Smooth muscle cell (in vitro differentiated cells): ENCODE measurements around the gene DNM1. TPM values are rescaled to one million over a fixed set of nuclear protein-coding genes. Genes with fewer than 3 reads are reported as not detected.

Experiments
- DNase-seq: peaks from one replicate; lab custom pipeline; 2025; ENCODE audit not compliant: unreplicated experiment; lab: John Stamatoyannopoulos, UW
- H2AFZ ChIP-seq: fragments of 200-600 bp; sonication (generic); 2 replicates; pipeline ENCODE4 v1.6.0; 2016; ENCODE audit warnings: antibody characterized with exemption, low read depth, mild to moderate bottlenecking
- H3F3A ChIP-seq: fragments of 200-600 bp; sonication (generic); 2 replicates; pipeline ENCODE4 v1.6.0; 2017; ENCODE audit warnings: antibody characterized with exemption, low read depth
- H3K27ac ChIP-seq: fragments of 200-600 bp; sonication (generic); 2 replicates; pipeline ENCODE4 v1.5.1; 2016; ENCODE audit warnings: low read depth, mild to moderate bottlenecking
- H3K27me3 ChIP-seq: fragments of 200-600 bp; sonication (generic); 2 replicates; pipeline ENCODE4 v1.6.1; 2016; ENCODE audit warnings: low read depth, mild to moderate bottlenecking
- H3K36me3 ChIP-seq: fragments of 200-600 bp; sonication (generic); 2 replicates; pipeline ENCODE4 v1.5.1; 2016; ENCODE audit warnings: low read depth
- H3K4me1 ChIP-seq: fragments of 200-600 bp; sonication (generic); 2 replicates; pipeline ENCODE4 v1.5.1; 2016; ENCODE audit warnings: low read depth
- H3K4me2 ChIP-seq: fragments of 200-600 bp; sonication (generic); 2 replicates; pipeline ENCODE4 v1.6.0; 2016; ENCODE audit warnings: mild to moderate bottlenecking
- H3K4me3 ChIP-seq: fragments of 200-600 bp; sonication (generic); 2 replicates; pipeline ENCODE4 v1.5.1; 2016; ENCODE audit warnings: mild to moderate bottlenecking
- H3K79me2 ChIP-seq: fragments of 200-600 bp; sonication (generic); 2 replicates; pipeline ENCODE4 v1.6.0; 2016; ENCODE audit warnings: low read depth, mild to moderate bottlenecking
- H3K9ac ChIP-seq: fragments of 200-600 bp; sonication (generic); 2 replicates; pipeline ENCODE4 v1.6.0; 2016; ENCODE audit warnings: low read depth
- H3K9me3 ChIP-seq: fragments of 200-600 bp; sonication (generic); replicated peaks from 2 replicates; pipeline ENCODE4 v1.5.1; 2016; ENCODE audit warnings: low read depth
- H4K20me1 ChIP-seq: fragments of 200-600 bp; sonication (generic); 2 replicates; pipeline ENCODE4 v1.6.0; 2016; ENCODE audit warnings: low read depth
- WGBS: methylation state at CpG from one replicate; pipeline ENCODE4 v1.1.7; 2016; ENCODE audit warnings: low lambda C conversion rate; 5-methylcytosine and 5-hydroxymethylcytosine counted together
- polyA plus RNA-seq: library from polyadenylated mRNA; unstranded; fragments of >200 nt; fragmentation: Nextera tagmentation; extraction: Ambion mirVana; gene quantifications from 2 replicates; pipeline ENCODE4 v1.2.1, GENCODE V29; 2016
- total RNA-seq: library from RNA; depleted of rRNA; stranded (reverse); fragments of >200 nt; gene quantifications from 2 replicates; pipeline ENCODE4 v1.2.3, GENCODE V29; 2014
- TF ChIP-seq, protein P1 (sequence below): fragments of 200-600 bp; sonication (generic); IDR thresholded peaks from 2 replicates; pipeline ENCODE4 v1.5.1; 2017; ENCODE audit warnings: borderline replicate concordance, mild to moderate bottlenecking, antibody characterized with exemption; ENCODE audit not compliant: insufficient read depth, poor library complexity, severe bottlenecking

The DNM1 gene
- total and polyA plus RNA-seq, 2 experiments from 2014 or later, result 25.3 to 50.7 TPM

DNA sequence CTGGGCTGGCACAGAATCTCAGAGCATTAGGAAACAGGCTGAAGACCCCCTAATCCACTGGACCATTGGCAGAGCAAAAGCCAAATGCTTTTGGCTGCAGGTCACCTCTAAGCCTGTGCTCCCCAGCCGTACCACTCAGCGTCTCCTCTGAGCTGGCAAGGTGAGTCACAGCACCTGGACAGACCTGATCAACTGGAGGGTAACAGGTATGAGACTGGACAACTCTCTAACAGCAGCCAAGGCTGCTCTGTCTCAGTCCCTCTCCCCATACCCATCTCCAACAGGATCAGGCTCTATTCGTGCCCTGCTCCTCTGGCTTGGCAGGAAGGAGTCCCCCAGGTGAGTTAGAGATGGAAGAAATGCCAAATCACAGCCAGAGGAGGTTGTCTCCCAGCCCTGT lies 67.9 kb downstream of the DNM1 start:
- Histone ChIP-seq H3K27me3 (no peaks in the 10 kb centered on the region), H3K4me3 (no peak overlapping the region), H3K9me3 (no peaks in the 10 kb centered on the region), H3K4me1 (peaks cover 5% of the 10 kb centered on the region), H4K20me1 (peaks cover 75% of the 10 kb centered on the region), H2AFZ (no peak overlapping the region), H3K36me3 (peaks cover 11% of the 10 kb centered on the region), H3F3A (no peaks in the 10 kb centered on the region), H3K27ac (peak overlapping the region; percentile 69), H3K4me2 (no peak overlapping the region), H3K9ac (no peak overlapping the region), H3K79me2 (peaks cover 44% of the 10 kb centered on the region)
- no peak for DNase-seq
- 74% methylated on average over 3 of the region's 3 CpGs for WGBS
- TF ChIP-seq, protein P1, sequence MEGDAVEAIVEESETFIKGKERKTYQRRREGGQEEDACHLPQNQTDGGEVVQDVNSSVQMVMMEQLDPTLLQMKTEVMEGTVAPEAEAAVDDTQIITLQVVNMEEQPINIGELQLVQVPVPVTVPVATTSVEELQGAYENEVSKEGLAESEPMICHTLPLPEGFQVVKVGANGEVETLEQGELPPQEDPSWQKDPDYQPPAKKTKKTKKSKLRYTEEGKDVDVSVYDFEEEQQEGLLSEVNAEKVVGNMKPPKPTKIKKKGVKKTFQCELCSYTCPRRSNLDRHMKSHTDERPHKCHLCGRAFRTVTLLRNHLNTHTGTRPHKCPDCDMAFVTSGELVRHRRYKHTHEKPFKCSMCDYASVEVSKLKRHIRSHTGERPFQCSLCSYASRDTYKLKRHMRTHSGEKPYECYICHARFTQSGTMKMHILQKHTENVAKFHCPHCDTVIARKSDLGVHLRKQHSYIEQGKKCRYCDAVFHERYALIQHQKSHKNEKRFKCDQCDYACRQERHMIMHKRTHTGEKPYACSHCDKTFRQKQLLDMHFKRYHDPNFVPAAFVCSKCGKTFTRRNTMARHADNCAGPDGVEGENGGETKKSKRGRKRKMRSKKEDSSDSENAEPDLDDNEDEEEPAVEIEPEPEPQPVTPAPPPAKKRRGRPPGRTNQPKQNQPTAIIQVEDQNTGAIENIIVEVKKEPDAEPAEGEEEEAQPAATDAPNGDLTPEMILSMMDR, result no peak

DNA sequence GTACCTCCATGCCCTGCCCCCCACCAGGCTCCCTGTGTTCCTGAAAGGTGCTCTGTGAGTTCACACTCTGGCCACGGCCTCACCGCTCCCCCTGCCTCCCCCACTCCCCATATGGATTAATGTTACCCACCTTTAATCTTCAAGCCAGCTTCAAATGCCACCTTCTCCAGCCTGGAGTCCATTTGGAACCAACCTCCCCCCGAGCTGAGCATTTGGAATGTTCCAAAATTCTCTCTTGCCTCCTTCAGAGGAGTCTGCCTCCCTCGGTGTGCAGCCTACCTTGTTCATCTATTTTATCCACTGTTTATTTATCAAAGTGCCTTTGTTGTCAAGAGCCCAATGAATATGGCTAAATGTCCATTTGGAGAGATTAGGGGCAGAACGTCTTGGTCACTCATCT lies 68.3 kb downstream of the DNM1 start:
- no peak overlapping the region for H3K4me3 ChIP-seq
- DNase-seq, result no peak
- no peaks in the 10 kb centered on the region for H3F3A ChIP-seq
- peaks cover 11% of the 10 kb centered on the region for H3K36me3 ChIP-seq
- H3K4me2 ChIP-seq, result no peak overlapping the region
- peak overlapping the region; percentile 69 for H3K27ac ChIP-seq
- H3K4me1 ChIP-seq, result peaks cover 5% of the 10 kb centered on the region
- H3K9me3 ChIP-seq, result no peaks in the 10 kb centered on the region
- no peak overlapping the region for H2AFZ ChIP-seq
- TF ChIP-seq, protein P1, result no peak
- no peaks in the 10 kb centered on the region for H3K27me3 ChIP-seq
- WGBS, result 88% methylated on average over 5 of the region's 5 CpGs
- peaks cover 48% of the 10 kb centered on the region for H3K79me2 ChIP-seq
- peaks cover 75% of the 10 kb centered on the region for H4K20me1 ChIP-seq
- H3K9ac ChIP-seq, result no peak overlapping the region

DNA sequence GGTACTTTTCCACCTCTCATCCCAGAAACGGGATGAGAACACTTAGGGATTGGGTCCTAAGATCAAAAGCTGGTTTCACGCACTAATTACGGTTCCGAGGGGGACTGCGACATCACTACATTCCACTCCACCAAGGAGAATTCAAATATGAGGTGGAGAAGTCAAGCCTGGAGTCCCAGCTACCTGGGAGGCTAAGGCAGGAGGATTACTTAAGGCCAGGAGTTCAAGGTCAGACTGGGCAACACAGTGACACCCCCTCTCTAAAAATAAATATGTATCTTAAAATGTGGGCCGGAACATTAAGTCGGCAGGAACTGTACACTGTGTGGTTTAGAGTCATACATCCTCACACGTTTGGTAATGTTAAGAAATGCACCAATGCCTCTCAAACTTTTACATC lies 71.1 kb downstream of the DNM1 start:
- H3K79me2 ChIP-seq, result peaks cover 59% of the 10 kb centered on the region
- WGBS, result 78% methylated on average over 8 of the region's 8 CpGs

More for the DNA sequence above, 71.1 kb downstream of the DNM1 start:
- H3K9ac ChIP-seq, result peak overlapping the region; percentile 100
- DNase-seq, result no peak
- peaks cover 54% of the 10 kb centered on the region for H4K20me1 ChIP-seq
- H3K9me3 ChIP-seq, result no peaks in the 10 kb centered on the region
- H3K36me3 ChIP-seq, result peaks cover 11% of the 10 kb centered on the region
- peak overlapping the region; percentile 96 for H3K4me3 ChIP-seq
- no peak overlapping the region for H2AFZ ChIP-seq
- H3K27ac ChIP-seq, result peak overlapping the region; percentile 98
- H3K4me2 ChIP-seq, result peak overlapping the region; percentile 91
- H3K27me3 ChIP-seq, result no peaks in the 10 kb centered on the region
- TF ChIP-seq, protein P1, result no peak
- H3K4me1 ChIP-seq, result peaks cover 11% of the 10 kb centered on the region
- H3F3A ChIP-seq, result no peaks in the 10 kb centered on the region
